ENCODE results near the gene TBC1D2. TPM values are rescaled to one million over a fixed set of nuclear protein-coding genes. Genes with fewer than 3 reads are reported as not detected.

The TBC1D2 gene
- total and polyA plus RNA-seq, 2 of the 13 experiments (the other 11 are each of a cell fraction or from before 2014, with no cell fraction given): 2.0 to 2.8 TPM

DNA sequence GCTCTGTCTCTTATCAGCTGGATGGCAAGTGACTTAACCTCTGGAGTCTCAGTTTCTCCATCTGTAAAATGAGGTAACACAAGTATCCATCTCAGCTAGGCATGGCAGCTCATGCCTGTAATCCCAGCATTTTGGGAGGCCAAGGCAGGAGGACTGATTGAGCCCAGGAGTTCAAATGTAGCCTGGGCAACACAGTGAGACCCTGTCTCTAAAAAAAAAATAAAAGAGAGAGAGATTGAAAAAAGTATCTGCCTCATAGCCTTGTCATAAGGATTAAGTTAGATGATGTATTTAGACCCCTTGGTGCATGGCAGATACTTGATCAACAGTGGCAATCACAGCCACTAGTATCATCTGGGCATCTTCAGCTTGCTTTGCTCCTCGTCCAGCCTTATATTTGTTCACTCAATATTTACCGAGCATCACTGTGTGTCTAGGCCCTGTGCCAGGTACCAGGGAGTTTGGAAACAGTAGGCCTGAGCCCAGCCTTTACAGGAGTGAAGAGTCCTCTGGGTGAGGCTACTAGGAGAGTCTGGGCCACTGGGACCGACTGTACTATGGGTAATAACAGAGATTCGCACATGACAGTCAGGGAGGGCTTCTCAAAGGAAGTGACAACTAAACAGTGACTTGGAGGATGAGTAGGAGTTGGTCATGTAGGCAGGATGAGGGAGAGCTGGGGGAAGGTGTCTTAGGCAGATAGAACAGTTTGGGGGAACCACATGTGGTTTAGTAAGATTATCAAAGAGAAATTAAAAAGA, 97.2 kb downstream of the TBC1D2 start (continued):
- TF ChIP-seq PHB2 (IDR thresholded peaks at IDR 0.05; ENCODE audit: partially characterized antibody): no peak
- TF ChIP-seq, protein P1, sequence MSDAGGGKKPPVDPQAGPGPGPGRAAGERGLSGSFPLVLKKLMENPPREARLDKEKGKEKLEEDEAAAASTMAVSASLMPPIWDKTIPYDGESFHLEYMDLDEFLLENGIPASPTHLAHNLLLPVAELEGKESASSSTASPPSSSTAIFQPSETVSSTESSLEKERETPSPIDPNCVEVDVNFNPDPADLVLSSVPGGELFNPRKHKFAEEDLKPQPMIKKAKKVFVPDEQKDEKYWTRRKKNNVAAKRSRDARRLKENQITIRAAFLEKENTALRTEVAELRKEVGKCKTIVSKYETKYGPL (CRISPR knock-in tag; IDR thresholded peaks at IDR 0.05): no peak
- TF ChIP-seq ZNF446 (CRISPR knock-in tag; IDR thresholded peaks at IDR 0.05): no peak
- no peak for TF ChIP-seq SRSF1 (optimal IDR thresholded peaks at IDR 0.05; ENCODE audit: low read depth, low read length)
- peak; percentile 69; the same call in 1 of the 2 replicates for TF ChIP-seq MIER3 (CRISPR knock-in tag; IDR thresholded peaks at IDR 0.05; ENCODE audit: borderline replicate concordance)
- no peak for TF ChIP-seq SMAD1 (CRISPR knock-in tag; IDR thresholded peaks at IDR 0.05; ENCODE audit: borderline replicate concordance, low read depth)
- TF ChIP-seq ELF1 (CRISPR knock-in tag; IDR thresholded peaks at IDR 0.05): 0 out of 2 replicates have a peak, but pooled peaks have one; percentile 33
- TF ChIP-seq AKAP8 (CRISPR knock-in tag; IDR thresholded peaks at IDR 0.05): no peak
- no peak for TF ChIP-seq ZNF34 (CRISPR knock-in tag; IDR thresholded peaks at IDR 0.05; ENCODE audit: borderline replicate concordance)
- TF ChIP-seq, protein P2, sequence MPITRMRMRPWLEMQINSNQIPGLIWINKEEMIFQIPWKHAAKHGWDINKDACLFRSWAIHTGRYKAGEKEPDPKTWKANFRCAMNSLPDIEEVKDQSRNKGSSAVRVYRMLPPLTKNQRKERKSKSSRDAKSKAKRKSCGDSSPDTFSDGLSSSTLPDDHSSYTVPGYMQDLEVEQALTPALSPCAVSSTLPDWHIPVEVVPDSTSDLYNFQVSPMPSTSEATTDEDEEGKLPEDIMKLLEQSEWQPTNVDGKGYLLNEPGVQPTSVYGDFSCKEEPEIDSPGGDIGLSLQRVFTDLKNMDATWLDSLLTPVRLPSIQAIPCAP (CRISPR knock-in tag; IDR thresholded peaks at IDR 0.05; ENCODE audit: low read depth): no peak
- peak; percentile 93 for TF ChIP-seq GATAD2A (CRISPR knock-in tag; IDR thresholded peaks at IDR 0.05)
- no peak for TF ChIP-seq HNRNPLL (IDR thresholded peaks at IDR 0.05; ENCODE audit: low read depth, low read length, poor library complexity, severe bottlenecking)
- TF ChIP-seq, protein P3, sequence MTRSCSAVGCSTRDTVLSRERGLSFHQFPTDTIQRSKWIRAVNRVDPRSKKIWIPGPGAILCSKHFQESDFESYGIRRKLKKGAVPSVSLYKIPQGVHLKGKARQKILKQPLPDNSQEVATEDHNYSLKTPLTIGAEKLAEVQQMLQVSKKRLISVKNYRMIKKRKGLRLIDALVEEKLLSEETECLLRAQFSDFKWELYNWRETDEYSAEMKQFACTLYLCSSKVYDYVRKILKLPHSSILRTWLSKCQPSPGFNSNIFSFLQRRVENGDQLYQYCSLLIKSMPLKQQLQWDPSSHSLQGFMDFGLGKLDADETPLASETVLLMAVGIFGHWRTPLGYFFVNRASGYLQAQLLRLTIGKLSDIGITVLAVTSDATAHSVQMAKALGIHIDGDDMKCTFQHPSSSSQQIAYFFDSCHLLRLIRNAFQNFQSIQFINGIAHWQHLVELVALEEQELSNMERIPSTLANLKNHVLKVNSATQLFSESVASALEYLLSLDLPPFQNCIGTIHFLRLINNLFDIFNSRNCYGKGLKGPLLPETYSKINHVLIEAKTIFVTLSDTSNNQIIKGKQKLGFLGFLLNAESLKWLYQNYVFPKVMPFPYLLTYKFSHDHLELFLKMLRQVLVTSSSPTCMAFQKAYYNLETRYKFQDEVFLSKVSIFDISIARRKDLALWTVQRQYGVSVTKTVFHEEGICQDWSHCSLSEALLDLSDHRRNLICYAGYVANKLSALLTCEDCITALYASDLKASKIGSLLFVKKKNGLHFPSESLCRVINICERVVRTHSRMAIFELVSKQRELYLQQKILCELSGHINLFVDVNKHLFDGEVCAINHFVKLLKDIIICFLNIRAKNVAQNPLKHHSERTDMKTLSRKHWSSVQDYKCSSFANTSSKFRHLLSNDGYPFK (CRISPR knock-in tag; IDR thresholded peaks at IDR 0.05; ENCODE audit: borderline replicate concordance): no peak
- no peak for TF ChIP-seq HOXA9 (CRISPR knock-in tag; IDR thresholded peaks at IDR 0.05; ENCODE audit: borderline replicate concordance)
- TF ChIP-seq ZNF431 (CRISPR knock-in tag; IDR thresholded peaks at IDR 0.05; ENCODE audit: borderline replicate concordance, low read depth): no peak
- TF ChIP-seq, protein P4, sequence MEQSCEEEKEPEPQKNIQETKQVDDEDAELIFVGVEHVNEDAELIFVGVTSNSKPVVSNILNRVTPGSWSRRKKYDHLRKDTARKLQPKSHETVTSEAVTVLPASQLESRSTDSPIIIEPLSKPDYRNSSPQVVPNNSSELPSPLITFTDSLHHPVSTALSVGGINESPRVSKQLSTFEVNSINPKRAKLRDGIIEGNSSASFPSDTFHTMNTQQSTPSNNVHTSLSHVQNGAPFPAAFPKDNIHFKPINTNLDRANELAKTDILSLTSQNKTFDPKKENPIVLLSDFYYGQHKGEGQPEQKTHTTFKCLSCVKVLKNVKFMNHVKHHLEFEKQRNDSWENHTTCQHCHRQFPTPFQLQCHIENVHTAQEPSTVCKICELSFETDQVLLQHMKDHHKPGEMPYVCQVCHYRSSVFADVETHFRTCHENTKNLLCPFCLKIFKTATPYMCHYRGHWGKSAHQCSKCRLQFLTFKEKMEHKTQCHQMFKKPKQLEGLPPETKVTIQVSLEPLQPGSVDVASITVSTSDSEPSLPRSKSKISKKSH (CRISPR knock-in tag; IDR thresholded peaks at IDR 0.05; ENCODE audit: borderline replicate concordance): no peak
- TF ChIP-seq ETV6 (CRISPR knock-in tag; conservative IDR thresholded peaks at IDR 0.05): no peak
- no peak for TF ChIP-seq CREB1 (IDR thresholded peaks at IDR 0.05)
- 0 out of 2 replicates have a peak, but pooled peaks have one; percentile 30 for TF ChIP-seq CREB1 (CRISPR knock-in tag; IDR thresholded peaks at IDR 0.05)
- TF ChIP-seq U2AF1 (optimal IDR thresholded peaks at IDR 0.05; ENCODE audit: low read depth, low read length): no peak
- no peak for TF ChIP-seq ZNF296 (CRISPR knock-in tag; conservative IDR thresholded peaks at IDR 0.05)
- TF ChIP-seq MAF1 (CRISPR knock-in tag; IDR thresholded peaks at IDR 0.05; ENCODE audit: borderline replicate concordance): no peak
- TF ChIP-seq, protein P5, sequence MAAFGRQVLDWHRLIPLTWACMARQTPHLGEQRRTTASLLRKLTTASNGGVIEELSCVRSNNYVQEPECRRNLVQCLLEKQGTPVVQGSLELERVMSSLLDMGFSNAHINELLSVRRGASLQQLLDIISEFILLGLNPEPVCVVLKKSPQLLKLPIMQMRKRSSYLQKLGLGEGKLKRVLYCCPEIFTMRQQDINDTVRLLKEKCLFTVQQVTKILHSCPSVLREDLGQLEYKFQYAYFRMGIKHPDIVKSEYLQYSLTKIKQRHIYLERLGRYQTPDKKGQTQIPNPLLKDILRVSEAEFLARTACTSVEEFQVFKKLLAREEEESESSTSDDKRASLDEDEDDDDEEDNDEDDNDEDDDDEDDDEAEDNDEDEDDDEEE (CRISPR knock-in tag; IDR thresholded peaks at IDR 0.05): no peak
- peak; percentile 95 for TF ChIP-seq FOXA3 (CRISPR knock-in tag; IDR thresholded peaks at IDR 0.05)

Measured in HepG2 (cell line).